CD4-positive, alpha-beta T cell treated with Interleukin-1 beta for 1 hour (primary cell): ENCODE measurements around the gene SREBF2.
A peak's percentile ranks its signal among the peaks of the same experiment; 100 is the strongest.

Source experiments
- DNase-seq, 2 donors: peaks; one replicate each; pipeline ENCODE4 v3.0.0-alpha.2; 2020 to 2022

The SREBF2 gene

DNA sequence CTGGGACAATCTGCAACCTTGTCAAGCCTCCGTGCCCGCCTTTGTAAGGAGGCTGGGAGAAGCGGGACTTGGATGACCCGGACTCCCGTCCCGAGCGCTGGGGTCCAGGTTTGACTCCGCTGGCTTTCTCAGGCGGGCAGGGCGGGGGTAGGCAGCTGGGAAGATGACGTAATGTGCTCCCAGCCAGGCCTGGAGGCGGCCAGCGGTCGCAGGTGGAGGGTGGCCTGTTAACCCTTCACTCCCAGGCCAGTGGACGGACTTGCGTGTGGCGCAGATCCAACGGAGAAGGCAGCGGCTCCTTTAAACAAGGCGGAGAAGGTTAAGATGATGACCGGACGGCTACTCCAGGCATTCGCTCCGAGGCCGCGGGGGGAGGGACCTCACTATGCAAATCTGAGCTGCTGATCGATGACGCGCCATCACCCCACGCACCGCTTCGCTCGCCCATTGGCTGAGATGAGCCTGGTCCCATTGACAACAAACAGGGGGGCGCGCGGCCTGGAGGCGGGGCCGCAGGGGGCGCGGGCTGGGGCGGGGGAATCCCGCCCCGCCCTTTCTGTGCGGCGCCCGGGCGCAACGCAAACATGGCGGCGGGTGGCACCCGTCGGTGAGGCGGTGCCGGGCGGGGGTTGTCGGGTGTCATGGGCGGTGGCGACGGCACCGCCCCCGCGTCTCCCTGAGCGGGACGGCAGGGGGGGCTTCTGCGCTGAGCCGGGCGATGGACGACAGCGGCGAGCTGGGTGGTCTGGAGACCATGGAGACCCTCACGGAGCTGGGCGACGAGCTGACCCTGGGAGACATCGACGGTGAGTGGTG is at the start of gene SREBF2:
Gene SREBF2 (plus strand): TSS at position 553 of the 816 bp plus-strand sequence. CDS start 166 bp downstream, at position 719.
- peak; percentile 99 for DNase-seq

DNA sequence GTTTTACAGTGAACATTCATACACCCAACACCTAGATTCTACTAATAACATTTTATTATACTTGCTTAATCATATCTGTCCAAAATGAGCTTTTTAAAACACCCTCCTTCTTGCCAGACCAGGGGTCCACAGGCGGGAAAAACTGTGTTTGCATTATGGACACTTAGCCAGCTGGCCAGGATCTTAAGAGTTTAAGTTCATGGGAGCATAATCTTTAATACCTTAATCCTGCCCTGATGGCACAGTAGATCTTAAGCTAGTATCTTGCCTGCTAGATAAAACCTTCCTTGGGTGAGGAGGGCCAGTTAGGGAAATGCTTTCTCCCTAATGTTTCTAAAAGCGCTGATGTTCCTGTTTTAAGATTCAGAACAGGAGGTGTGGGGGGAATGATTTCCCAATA is 45.6 kb upstream of the SREBF2 start:
- no peak for DNase-seq

DNA sequence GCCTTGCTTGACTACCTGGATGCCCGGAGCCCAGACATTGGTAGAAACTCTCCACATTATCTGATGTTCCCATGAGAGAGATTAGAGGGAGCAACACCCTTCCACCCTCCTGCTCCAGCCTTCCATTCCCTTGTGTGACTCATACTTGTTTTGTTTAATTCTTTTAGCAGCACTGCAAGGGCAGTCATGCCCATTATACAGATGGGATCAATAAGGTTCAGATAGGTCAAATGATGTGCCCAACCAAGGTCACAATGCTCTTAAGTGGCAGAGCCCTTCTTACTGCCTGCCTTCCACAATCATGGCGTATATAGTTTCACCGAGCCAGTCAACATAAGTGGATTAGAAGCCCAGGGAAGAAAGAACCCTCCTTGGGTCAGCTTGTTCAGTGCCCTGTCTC is 39.0 kb upstream of the SREBF2 start:
- DNase-seq = no peak

DNA sequence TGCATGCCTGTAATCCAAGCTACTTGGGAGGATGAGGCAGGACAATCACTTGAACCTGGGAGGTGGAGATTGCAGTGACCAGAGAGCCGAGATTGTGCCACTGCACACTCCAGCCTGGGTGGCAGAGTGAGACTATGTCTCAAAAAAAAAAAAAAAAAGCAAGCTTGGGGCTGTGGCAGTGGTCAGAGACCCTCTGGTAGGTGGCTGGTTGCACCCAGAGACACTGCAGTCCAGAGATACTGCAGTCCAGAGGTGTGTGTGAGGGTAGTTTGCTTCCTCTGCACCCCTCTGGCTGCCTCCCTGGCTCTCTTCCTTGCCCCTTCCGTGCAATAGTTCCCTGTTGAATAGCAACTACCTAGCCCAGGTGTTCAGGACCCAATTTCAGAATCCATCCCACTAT is 34.2 kb upstream of the SREBF2 start:
- DNase-seq = no peak

DNA sequence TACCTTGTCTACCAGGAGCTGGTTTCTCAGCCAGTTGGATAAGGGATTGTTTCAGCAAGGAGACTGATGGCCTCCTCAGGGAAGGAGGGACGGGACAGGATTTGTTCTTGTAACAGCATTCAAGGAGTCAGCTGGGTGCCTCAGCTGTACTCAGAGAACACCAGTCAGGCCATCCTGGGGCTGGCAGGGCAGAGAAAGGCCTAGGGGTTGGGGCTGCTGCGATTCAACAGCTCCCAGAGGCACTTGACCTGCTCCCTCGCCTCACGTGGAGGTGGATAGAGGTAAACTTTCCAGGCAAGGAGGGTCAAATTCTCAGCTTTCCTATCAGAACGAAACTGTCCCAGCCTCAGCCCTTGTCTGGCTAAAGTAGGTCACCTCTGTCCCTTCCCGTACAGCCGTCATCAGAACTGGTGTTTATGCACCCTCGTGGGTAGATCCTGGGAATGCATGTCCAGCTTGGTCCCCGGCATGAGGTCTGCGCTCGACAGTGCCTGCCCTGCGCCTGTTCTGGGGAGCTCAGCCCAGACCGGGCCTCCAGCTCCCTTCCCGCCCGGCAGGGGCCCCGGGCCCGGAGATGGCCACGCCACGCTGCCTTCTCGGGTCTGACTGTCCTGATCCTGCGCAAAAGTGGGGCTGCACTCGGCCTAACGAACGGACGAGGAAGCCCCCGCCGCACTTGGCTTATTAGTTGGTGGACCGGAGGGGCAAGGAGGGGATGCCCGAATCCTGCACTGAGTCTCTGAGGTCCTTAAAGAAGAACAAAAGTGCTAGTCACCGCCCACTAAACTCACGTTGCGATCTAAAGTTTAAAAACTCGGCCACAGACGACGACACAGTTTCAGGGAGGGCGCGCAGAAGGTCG is 33.2 kb upstream of the SREBF2 start:
- DNase-seq = peak in 1 of 2 donors; percentile 12

DNA sequence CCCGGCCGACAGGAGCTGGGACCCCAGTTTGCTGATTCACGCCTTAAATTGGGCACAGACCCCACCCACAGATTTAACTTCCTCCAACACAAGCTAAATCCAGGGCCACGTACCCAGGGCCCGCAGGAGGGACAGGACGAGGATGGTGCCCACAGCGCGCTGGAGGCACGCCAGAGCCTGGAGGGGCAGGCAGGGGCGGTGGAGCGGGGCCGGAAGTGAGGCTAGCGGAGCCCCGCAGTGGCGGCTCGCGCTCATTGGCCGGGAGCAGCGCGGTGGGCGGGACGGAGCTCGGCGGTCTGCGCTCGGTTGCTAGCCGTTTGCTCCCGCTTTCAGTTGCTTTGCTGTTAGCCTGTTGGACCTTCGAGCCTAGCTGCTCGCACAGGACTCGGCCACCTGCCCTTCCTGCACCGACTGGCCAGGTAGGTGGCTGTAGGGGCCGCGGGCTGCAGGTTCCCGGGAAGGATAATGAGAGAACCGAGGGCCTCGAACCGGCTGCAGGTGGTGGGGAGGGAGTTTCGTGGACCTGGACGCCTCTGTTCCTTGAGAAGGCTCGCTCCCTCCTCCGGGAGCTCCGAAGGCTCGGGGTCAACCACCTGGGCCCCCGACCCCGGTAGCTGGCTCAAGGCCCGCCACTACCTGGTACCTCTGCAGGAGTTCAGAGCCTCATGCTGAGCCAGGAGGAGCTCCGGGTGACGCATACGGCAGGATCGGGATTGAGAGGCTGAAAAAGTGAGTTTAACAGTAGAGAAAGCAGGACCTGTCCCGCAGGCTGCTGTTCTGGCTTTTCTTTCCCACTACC is 32.4 kb upstream of the SREBF2 start, which contains the start of gene CCDC134:
Gene CCDC134 (plus strand): TSS at position 332 of the 799 bp plus-strand sequence. CDS start 8,212 bp downstream, outside the sequence.
- peak; percentile 92 to 93 for DNase-seq

DNA sequence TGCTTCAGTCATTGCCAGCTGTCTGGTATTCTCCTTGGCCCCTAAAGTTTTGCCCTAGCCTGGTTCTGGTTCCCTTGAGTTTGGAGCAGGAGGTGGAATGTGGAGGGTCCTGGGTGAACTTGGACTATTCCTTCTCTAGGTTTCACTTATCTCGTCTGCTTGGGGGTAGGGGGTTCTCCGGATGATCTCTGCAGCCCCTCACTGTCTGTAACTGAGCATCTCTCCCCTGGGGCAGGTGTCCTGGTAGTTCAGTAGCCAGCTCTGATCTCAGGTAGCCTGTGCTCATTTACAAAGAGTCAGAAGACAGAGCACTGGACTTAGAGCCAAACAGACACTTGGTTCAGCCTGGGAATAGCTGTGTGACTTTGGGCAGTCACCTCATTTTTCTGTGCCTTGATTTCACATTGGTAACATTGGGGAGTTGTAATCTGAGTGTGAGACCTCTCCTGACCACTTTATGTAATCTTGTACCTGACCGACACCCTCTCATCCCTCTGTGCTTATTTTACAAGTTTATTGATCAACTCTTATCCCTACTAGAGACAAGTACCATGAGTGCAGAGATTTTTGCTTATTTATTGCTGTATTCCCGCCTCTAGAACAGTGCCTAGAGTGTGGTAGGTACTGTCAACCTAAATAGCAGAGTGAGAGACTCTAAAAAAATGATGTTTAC is 31.6 kb upstream of the SREBF2 start:
- no peak for DNase-seq

DNA sequence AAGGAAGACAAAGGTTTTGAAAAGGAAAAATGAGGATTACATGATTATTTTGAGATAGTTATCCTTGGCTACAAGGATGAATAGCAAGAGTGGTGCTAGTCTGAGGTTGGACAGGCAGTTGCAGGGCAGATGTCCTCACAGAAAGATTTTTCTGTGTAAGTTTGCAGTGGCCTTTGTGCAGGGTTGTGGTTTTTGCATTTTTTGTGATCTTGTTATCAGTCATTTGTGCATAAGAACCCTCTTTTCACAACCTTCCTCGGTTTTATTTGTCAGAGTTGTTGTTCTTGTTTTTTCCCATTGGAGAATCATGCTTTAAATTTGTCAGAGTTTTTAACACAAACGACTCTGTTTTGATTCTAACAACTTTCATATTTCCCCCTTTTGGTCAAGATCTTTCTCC is 31.0 kb upstream of the SREBF2 start:
- no peak for DNase-seq

DNA sequence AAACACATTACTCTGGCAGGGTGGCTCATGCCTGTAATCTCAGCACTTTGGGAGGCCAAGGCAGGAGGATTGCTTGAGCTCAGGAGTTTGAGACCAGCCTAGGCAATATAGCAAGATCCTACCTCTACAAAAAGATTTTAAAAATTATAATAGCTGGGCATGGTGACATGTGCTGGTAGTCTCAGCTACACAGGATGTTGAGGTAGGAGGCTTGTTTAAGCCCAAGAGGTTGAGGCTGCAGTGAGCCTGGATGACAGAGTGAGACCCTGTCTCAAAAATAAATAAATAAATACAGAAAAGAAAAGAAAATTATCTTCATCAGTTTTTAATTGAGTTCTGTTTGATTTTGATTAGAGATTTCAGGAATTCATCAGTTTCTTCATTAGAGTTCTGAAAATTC is 27.3 kb upstream of the SREBF2 start:
- DNase-seq = no peak

DNA sequence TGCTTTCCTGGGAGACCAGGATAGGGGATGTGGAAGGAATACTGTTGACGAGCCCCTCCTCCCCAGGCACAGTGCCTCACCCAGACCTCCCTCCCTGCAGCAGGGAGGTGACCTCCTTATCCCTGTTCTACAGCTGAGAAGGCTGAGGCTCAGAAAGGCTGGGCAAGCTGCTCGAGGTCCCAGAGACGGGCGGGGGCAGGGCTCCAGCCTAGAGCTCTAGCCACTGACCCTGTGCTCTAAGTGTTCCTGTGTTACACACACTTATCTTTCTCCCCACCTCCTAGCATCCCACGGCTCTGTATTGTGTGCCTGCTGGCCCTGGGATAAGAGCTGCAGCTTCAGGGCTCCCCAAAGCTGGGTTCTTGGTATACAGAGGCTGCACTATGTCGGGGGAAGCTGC is 24.5 kb upstream of the SREBF2 start:
- DNase-seq = no peak

DNA sequence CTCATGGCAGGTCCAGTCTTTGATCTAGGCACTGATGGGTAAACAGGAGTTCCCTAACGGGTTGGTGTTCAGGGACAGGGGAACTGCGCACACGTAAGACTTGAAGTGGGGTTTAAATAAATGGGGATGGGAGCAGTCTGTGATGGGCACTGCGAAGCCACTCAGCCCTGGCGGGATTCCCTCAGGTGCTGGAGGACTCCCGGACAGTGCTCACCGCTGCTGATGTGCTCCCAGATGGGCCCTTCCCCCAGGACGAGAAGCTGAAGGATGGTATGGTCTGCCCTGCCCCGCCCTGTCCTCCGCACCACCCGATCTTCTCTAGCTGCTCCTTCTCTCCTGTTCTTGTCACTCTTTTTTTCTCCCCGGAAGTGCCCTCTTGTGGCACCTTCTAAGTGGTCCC is 22.9 kb upstream of the SREBF2 start:
- DNase-seq = no peak

DNA sequence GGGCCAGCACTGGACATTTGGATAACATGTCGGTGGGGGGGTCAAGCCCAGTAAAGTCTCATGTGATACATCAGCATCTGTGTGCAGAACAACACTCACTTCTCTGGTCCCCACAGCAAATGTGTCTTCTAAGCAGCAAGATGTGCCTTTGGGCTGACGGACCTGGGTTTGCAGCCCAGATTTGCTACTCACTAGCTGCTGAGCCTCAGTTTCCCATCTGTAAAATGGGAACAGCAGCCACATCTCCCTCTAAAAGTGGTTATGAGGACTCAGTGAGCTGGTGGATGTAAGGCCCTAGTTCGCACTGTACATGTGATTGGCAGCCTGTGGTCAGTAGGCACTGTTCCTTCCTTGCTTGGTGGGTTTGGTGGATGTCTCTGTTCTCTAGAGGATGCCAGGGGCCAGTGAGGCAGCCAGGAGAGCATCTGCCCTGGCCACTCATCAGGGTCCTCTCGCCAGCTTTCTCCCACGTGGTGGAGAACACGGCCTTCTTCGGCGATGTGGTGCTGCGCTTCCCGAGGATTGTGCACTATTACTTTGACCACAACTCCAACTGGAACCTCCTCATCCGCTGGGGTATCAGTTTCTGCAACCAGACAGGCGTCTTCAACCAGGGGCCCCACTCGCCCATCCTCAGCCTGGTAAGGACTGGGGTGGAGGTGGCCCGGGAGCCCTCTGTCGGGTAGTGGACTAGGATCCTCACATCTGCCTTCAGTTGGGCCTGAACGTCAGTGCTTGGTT is 19.9 kb upstream of the SREBF2 start:
- no peak for DNase-seq

DNA sequence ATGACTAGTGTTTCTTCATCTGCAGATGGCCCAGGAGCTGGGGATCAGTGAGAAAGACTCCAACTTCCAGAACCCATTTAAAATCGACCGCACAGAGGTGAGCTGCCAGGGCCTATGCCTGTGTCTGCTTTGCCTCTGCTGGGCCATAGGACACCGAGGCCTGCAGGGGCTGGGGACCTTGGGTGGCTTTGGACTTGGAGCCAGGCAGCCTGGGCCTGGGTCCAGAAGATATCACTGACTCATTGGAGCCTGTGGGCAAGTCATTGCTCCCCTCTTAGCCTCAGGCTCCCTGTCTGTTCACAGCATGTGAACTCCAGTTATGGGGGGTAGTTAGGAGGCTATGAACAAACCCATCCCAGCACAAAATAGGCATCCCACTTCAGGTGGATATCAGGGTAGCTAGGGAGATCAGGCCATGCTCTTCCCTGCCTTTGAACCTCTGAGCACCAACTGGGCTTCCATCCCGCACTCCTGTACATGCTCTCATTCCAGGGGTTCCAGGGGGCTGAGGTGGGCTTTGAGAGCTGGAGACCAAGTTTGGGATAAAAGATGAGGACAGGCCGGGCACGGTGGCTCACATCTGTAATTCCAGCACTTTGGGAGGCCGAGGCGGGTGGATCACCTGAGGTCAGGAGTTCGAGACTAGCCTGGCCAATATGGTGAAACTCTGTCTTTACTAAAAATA is 19.0 kb upstream of the SREBF2 start:
- DNase-seq = no peak

DNA sequence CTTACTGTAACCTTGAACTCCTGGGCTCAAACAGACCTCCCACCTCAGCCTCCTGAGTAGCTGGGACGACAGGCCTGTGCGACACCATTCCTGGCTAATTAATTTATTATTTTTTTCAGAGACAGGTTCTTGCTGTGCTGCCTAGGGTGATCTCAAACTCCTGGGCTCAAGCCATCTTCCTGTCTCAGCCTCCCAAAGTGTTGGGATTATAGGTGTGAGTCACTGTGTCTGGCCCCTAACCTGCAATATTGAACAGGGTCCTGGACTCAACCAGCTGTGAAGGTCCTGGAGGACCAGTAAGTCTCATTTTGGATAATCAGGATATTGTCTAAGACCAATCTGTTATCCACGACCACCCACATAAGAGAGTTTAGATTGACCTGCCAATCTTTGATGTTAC is 17.2 kb upstream of the SREBF2 start:
- no peak for DNase-seq

DNA sequence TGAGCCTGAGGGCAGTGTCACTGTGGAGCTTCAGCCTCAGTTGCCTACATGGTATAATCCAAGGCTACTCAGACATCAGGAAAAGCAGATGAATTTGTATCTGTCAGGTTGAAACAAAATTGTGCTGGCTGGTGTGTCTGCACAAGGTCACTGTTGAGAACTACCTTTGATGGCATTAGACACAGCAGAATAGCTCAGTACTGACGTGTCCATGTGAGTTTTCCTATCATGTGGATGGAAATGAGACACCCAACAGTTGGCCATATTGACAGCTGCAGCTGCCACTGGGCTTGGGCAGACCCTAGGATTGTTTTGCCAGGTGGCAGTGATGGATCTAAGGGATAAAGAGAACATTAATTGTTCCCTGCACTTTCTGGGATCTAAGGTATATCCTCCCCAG is 16.7 kb upstream of the SREBF2 start:
- no peak for DNase-seq

DNA sequence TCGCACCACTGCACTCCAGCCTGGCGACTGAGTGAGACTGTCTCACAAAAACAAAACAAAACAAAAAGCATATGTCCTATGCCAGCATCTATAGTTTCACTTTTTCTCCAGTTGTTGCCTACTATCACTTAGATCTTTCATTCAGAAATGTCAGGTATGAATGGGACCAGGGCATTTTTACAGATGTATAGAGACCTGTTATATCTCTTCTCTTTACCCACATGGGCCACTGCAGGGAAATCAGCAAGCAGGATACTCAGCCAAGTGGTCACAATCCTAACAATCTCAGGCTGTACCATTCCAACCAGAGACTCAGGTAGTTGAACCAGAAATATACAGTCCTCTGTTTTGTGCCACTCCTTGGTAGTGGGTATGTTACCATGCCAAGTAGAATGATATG is 16.0 kb upstream of the SREBF2 start:
- DNase-seq = no peak

DNA sequence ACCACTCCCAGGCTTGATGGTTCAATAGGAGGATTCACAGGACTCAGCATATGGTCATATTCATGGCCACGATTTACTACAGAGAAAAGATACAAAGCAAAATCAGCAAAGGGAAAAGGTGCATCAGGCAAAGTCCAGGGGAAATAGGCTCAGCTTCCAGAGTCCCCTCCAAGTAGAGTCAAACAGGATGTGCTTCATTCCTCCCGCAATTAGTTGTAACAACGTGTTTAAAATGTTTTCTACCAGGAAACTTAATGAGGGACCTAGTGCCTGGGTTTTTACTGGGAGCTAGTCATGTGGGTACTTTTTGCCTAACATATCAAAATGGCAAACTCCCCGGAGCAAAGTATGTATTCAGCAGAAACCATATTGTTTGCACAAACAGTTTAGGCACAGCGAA is 14.9 kb upstream of the SREBF2 start:
- DNase-seq = no peak

DNA sequence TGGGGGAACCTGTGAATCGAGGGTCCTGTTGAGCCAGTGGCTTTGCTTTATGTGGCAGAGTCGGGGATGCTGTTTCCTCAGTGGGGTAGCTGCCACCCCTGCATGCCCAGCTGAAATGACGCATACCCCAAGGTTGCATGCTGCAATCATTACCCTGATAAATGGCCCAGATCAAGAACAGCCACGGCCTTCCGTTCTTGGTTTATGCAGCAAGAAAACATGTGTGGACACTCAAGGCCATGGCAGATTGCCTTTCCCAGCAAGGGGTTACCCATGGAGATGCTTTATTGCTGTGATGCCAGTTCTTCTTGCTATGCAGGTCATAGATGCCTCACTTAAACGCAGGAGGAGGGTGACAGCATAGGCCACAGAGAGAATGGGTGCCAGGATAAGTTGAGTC is 14.3 kb upstream of the SREBF2 start:
- DNase-seq = no peak

DNA sequence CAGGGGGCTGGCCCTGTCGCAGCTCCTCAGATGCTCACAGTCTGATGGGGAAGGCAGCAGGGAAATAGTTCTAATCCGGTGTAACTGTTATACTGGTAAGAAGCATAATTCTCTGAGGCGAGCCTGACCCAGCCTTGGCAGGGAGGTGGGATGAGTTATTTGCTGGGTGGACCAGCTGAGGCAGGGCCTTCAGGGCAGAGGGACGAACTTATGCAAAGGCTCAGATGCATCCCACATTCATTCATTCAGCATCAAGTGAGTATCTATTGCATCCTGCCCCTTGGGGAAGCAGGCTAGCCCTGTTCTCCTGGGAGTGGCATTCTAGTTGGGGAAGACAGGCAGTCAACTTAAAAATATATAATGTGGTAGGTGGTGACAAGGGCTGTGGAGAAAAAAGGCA is 13.6 kb upstream of the SREBF2 start:
- DNase-seq = no peak

DNA sequence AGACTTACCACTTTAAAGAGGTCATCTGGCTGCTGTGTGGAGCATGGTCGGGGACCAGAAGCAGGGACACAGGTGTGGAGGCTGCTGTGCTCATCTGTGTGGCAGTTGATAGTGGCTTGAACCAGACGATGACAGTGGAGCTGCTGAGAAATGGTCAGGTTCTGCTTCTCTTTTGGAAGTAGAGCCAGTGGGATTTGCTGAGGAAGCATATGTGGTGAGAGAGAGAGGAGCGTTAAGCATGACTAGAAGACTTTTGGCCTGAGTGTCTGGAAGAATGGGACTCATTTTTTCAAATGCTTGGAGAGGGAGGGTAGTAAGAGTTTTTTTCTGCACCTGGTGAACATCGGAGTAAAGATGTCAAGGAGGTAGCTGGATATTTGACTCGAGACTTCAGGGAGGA is 12.5 kb upstream of the SREBF2 start:
- no peak for DNase-seq
